ENCODE results near the gene RAPGEF3.

The RAPGEF3 gene

GRCh38 chr12:47710278-47710677, 48.4 kb downstream of the RAPGEF3 start:
- no peak for DNase-seq
- H3K4me2 ChIP-seq (ENCODE audit: insufficient read depth, low read length) = no peak overlapping the region
- ATAC-seq (ENCODE audit: insufficient read depth, low read depth) = no peak
- peaks cover 17% of the 10 kb centered on the region for H3K4me1 ChIP-seq (ENCODE audit: insufficient read depth, low read length)
- no peak for TF ChIP-seq EZH2 (IDR thresholded peaks at IDR 0.05; ENCODE audit: borderline replicate concordance, low read depth, low read length, severe bottlenecking)
- no peak overlapping the region for H3K27ac ChIP-seq (ENCODE audit: low read length)
- H3K9ac ChIP-seq (ENCODE audit: low read depth, low read length) = no peak overlapping the region
- H3K9me3 ChIP-seq (ENCODE audit: insufficient read depth, low read length, severe bottlenecking) = no peaks in the 10 kb centered on the region
- no peaks in the 10 kb centered on the region for H3K27me3 ChIP-seq (ENCODE audit: insufficient read depth, low read length, poor library complexity)
- no peaks in the 10 kb centered on the region for H3K36me3 ChIP-seq (ENCODE audit: insufficient read depth, low read length)
- no peaks in the 10 kb centered on the region for H4K20me1 ChIP-seq (ENCODE audit: insufficient read depth, low read length)
- no peak overlapping the region for H2AFZ ChIP-seq (ENCODE audit: low read depth, low read length)
- H3K4me3 ChIP-seq (ENCODE audit: low read depth in 1 of 2, low read length in 2 of 2) = no peak overlapping the region
- H3K79me2 ChIP-seq (ENCODE audit: insufficient read depth, low read length) = peaks cover 21% of the 10 kb centered on the region

- peaks cover 22% of the 10 kb centered on the region for H3K4me1 ChIP-seq (ENCODE audit: insufficient read depth, low read length)
- no peaks in the 10 kb centered on the region for H3K27me3 ChIP-seq (ENCODE audit: insufficient read depth, low read length, poor library complexity)
- H3K36me3 ChIP-seq (ENCODE audit: insufficient read depth, low read length) = no peaks in the 10 kb centered on the region
- H3K9ac ChIP-seq (ENCODE audit: low read depth, low read length) = no peak overlapping the region
- H3K4me2 ChIP-seq (ENCODE audit: insufficient read depth, low read length) = no peak overlapping the region
- no peaks in the 10 kb centered on the region; the same call in 1 of the 2 replicates for H4K20me1 ChIP-seq (ENCODE audit: insufficient read depth, low read length)
- no peaks in the 10 kb centered on the region for H3K9me3 ChIP-seq (ENCODE audit: insufficient read depth, low read length, severe bottlenecking)
- ATAC-seq (ENCODE audit: insufficient read depth, low read depth) = no peak
- H3K79me2 ChIP-seq (ENCODE audit: insufficient read depth, low read length) = peaks cover 27% of the 10 kb centered on the region
- H3K4me3 ChIP-seq (ENCODE audit: low read depth in 1 of 2, low read length in 2 of 2) = no peak overlapping the region
- H2AFZ ChIP-seq (ENCODE audit: low read depth, low read length) = no peak overlapping the region
- DNase-seq = no peak
- TF ChIP-seq EZH2 (IDR thresholded peaks at IDR 0.05; ENCODE audit: borderline replicate concordance, low read depth, low read length, severe bottlenecking) (no peak), CTCF (IDR thresholded peaks at IDR 0.05; ENCODE audit: borderline replicate concordance, extremely low read depth, low read length, poor library complexity, severe bottlenecking) (no peak)
- H3K27ac ChIP-seq (ENCODE audit: low read length) = no peak overlapping the region
These were observed 49.0 kb downstream of the RAPGEF3 start for GRCh38 chr12:47709671-47710070.

GRCh38 chr12:47709237-47709636, 49.4 kb downstream of the RAPGEF3 start:
- no peak overlapping the region for H3K4me2 ChIP-seq (ENCODE audit: insufficient read depth, low read length)
- no peak for ATAC-seq (ENCODE audit: insufficient read depth, low read depth)
- TF ChIP-seq CTCF (IDR thresholded peaks at IDR 0.05; ENCODE audit: borderline replicate concordance, extremely low read depth, low read length, poor library complexity, severe bottlenecking) = no peak
- TF ChIP-seq EZH2 (IDR thresholded peaks at IDR 0.05; ENCODE audit: borderline replicate concordance, low read depth, low read length, severe bottlenecking) = no peak
- no peaks in the 10 kb centered on the region for H3K9me3 ChIP-seq (ENCODE audit: insufficient read depth, low read length, severe bottlenecking)
- peaks cover 25% of the 10 kb centered on the region for H3K4me1 ChIP-seq (ENCODE audit: insufficient read depth, low read length)
- no peak overlapping the region for H3K9ac ChIP-seq (ENCODE audit: low read depth, low read length)
- no peaks in the 10 kb centered on the region for H3K27me3 ChIP-seq (ENCODE audit: insufficient read depth, low read length, poor library complexity)
- no peaks in the 10 kb centered on the region; the same call in 1 of the 2 replicates for H4K20me1 ChIP-seq (ENCODE audit: insufficient read depth, low read length)
- no peak overlapping the region for H2AFZ ChIP-seq (ENCODE audit: low read depth, low read length)
- DNase-seq = no peak
- no peak overlapping the region for H3K27ac ChIP-seq (ENCODE audit: low read length)
- no peaks in the 10 kb centered on the region for H3K36me3 ChIP-seq (ENCODE audit: insufficient read depth, low read length)
- H3K79me2 ChIP-seq (ENCODE audit: insufficient read depth, low read length) = peaks cover 30% of the 10 kb centered on the region
- H3K4me3 ChIP-seq (ENCODE audit: low read depth in 1 of 2, low read length in 2 of 2) = no peak overlapping the region

GRCh38 chr12:47707905-47708543, 50.7 kb downstream of the RAPGEF3 start:
- DNase-seq (no peak), ATAC-seq (ENCODE audit: insufficient read depth, low read depth) (no peak)
- H3K9me3 ChIP-seq (ENCODE audit: insufficient read depth, low read length, severe bottlenecking) = no peaks in the 10 kb centered on the region
- H3K27ac ChIP-seq (ENCODE audit: low read length) = peak overlapping the region; percentile 1; the same call in 1 of the 2 replicates
- no peak overlapping the region for H3K4me3 ChIP-seq (ENCODE audit: low read depth in 1 of 2, low read length in 2 of 2)
- H3K9ac ChIP-seq (ENCODE audit: low read depth, low read length) = no peak overlapping the region
- no peaks in the 10 kb centered on the region for H3K27me3 ChIP-seq (ENCODE audit: insufficient read depth, low read length, poor library complexity)
- H4K20me1 ChIP-seq (ENCODE audit: insufficient read depth, low read length) = no peaks in the 10 kb centered on the region; the same call in 1 of the 2 replicates
- H3K79me2 ChIP-seq (ENCODE audit: insufficient read depth, low read length) = peaks cover 43% of the 10 kb centered on the region
- peaks cover 37% of the 10 kb centered on the region for H3K4me1 ChIP-seq (ENCODE audit: insufficient read depth, low read length)
- H3K4me2 ChIP-seq (ENCODE audit: insufficient read depth, low read length) = peak overlapping the region; percentile 69; the same call in 1 of the 2 replicates
- no peaks in the 10 kb centered on the region for H3K36me3 ChIP-seq (ENCODE audit: insufficient read depth, low read length)
- no peak overlapping the region for H2AFZ ChIP-seq (ENCODE audit: low read depth, low read length)
- TF ChIP-seq CTCF (IDR thresholded peaks at IDR 0.05; ENCODE audit: borderline replicate concordance, extremely low read depth, low read length, poor library complexity, severe bottlenecking) = no peak
- TF ChIP-seq EZH2 (IDR thresholded peaks at IDR 0.05; ENCODE audit: borderline replicate concordance, low read depth, low read length, severe bottlenecking) = no peak
